T-helper 1 cell treated with Interleukin-12 subunit alpha and Interleukin-12 subunit beta and Interleukin-4 antibody, amounts not matched to agents 30 μg/mL and 1 μg/mL, for 36 hours (primary cell): ENCODE measurements around the gene FAM171A1.
"Not testable (repeated sequence)": the region's sequence is repeated elsewhere in the genome, so short reads cannot be mapped to it uniquely, and the experiment has no call there.

ENCODE experiments used
- H3K27ac Mint-ChIP-seq: one replicate; pipeline ENCODE4 v1.8.0; 2021; ENCODE audit warnings: mild to moderate bottlenecking, mixed read lengths
- H3K27me3 Mint-ChIP-seq: one replicate; pipeline ENCODE4 v1.8.0; 2021; ENCODE audit warnings: low read depth, mixed read lengths
- H3K36me3 Mint-ChIP-seq: one replicate; pipeline ENCODE4 v1.8.0; 2021; ENCODE audit warnings: low read depth, mixed read lengths
- H3K4me1 Mint-ChIP-seq: one replicate; pipeline ENCODE4 v1.8.0; 2021; ENCODE audit warnings: low read depth, mixed read lengths
- H3K4me3 Mint-ChIP-seq: one replicate; pipeline ENCODE4 v1.8.0; 2021; ENCODE audit warnings: mild to moderate bottlenecking, moderate library complexity, mixed read lengths
- H3K9me3 Mint-ChIP-seq: one replicate; pipeline ENCODE4 v1.8.0; 2021; ENCODE audit warnings: mixed read lengths

Gene FAM171A1

GRCh38 chr10:15370856-15371701 is at the start of gene FAM171A1:
TSS of gene FAM171A1 (minus strand) at chr10:15371289. CDS start at chr10:15371052, 237 bp downstream.
- no peaks in the 10 kb centered on the region for H3K9me3 Mint-ChIP-seq
- H3K27ac Mint-ChIP-seq, result peak within 1 kb of the TSS; percentile 55
- H3K4me1 Mint-ChIP-seq, result peaks cover 4% of the 10 kb centered on the region
- H3K36me3 Mint-ChIP-seq, result no peaks in the 10 kb centered on the region
- H3K4me3 Mint-ChIP-seq, result peak within 1 kb of the TSS; percentile 69
- peaks cover 73% of the 10 kb centered on the region for H3K27me3 Mint-ChIP-seq

DNA sequence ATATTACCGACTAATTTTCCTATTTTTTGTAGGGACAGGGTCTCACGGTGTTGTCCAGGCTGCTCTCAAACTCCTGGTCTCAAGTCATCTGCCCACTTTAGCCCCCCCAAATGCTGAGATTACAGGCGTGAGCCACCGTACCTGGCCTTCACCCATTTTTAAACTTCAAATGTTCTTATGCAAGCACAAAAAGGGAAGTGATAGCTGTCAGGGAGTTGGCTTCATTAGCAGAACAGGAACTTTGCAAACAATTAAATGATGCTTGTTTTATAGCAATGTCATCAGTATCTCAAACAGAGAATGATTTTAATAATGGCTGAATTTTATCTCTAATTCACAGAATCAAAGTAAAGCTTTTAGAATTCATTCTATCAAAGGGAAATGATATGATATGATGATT is 49.8 kb upstream of the FAM171A1 start:
- H3K4me1 Mint-ChIP-seq, result no peaks in the 10 kb centered on the region
- H3K36me3 Mint-ChIP-seq, result no peaks in the 10 kb centered on the region
- no peaks in the 10 kb centered on the region for H3K9me3 Mint-ChIP-seq
- no peak overlapping the region for H3K4me3 Mint-ChIP-seq
- peaks cover 4% of the 10 kb centered on the region for H3K27me3 Mint-ChIP-seq
- H3K27ac Mint-ChIP-seq, result no peak overlapping the region

- H3K36me3 Mint-ChIP-seq, result no peaks in the 10 kb centered on the region
- no peak overlapping the region for H3K4me3 Mint-ChIP-seq
Measured at GRCh38 chr10:15419279-15419874, 48.3 kb upstream of the FAM171A1 start.

GRCh38 chr10:15416034-15416433 is 44.9 kb upstream of the FAM171A1 start:
- no peak overlapping the region for H3K4me3 Mint-ChIP-seq
- H3K27me3 Mint-ChIP-seq, result peaks cover 4% of the 10 kb centered on the region
- no peaks in the 10 kb centered on the region for H3K9me3 Mint-ChIP-seq
- H3K27ac Mint-ChIP-seq, result no peak overlapping the region
- H3K4me1 Mint-ChIP-seq, result no peaks in the 10 kb centered on the region
- H3K36me3 Mint-ChIP-seq, result no peaks in the 10 kb centered on the region

More at GRCh38 chr10:15419279-15419874, 48.3 kb upstream of the FAM171A1 start:
- Mint-ChIP-seq H3K9me3 (no peaks in the 10 kb centered on the region), H3K4me1 (no peaks in the 10 kb centered on the region), H3K27me3 (peaks cover 4% of the 10 kb centered on the region), H3K27ac (no peak overlapping the region)

- Mint-ChIP-seq H3K4me1 (no peaks in the 10 kb centered on the region), H3K27ac (no peak overlapping the region), H3K27me3 (no peaks in the 10 kb centered on the region)
Measured at GRCh38 chr10:15411010-15411409, 39.9 kb upstream of the FAM171A1 start.

DNA sequence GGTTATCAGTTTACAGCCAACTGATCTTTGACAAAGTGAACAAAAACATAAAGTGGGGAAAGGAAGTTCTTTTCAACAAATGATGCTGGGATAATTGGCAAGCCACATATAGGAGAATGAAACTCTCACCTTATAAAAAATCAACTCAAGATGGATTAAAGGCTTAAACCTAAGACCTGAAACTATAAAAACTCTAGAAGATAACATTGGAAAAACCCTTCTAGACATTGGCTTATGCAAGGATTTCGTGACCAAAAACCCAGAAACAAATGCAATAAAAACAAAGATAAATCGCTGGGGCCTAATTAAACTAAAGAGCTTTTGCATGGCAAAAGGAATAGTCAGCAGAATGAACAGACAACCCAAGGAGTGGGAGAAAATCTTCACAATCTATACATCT is 38.3 kb upstream of the FAM171A1 start:
- H3K4me1 Mint-ChIP-seq, H3K27ac Mint-ChIP-seq, H3K4me3 Mint-ChIP-seq, H3K27me3 Mint-ChIP-seq, H3K36me3 Mint-ChIP-seq, H3K9me3 Mint-ChIP-seq: not testable (repeated sequence)

More at GRCh38 chr10:15411010-15411409, 39.9 kb upstream of the FAM171A1 start:
- Mint-ChIP-seq H3K36me3 (no peaks in the 10 kb centered on the region), H3K9me3 (no peaks in the 10 kb centered on the region), H3K4me3 (no peak overlapping the region)

DNA sequence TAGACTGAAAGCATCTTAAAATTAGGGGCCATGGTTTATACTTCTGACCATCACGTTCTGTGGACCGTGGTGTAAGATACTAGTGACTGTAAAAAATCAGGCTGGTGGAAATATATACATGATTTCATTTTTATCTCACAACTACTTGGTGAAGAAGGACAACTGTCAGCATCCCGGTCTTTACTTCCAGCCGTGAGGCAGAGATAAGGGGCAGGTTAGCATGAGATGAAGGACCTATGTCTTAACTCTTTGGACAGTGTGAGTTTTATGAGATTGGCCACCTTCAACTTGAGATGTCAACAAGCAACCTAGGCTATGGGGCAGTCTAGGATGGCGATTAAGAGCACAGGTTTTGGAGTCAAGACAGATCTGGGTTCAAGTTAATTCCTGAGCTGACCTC is 37.5 kb upstream of the FAM171A1 start:
- peaks cover 5% of the 10 kb centered on the region for H3K27me3 Mint-ChIP-seq
- no peaks in the 10 kb centered on the region for H3K36me3 Mint-ChIP-seq
- no peak overlapping the region for H3K27ac Mint-ChIP-seq
- no peaks in the 10 kb centered on the region for H3K4me1 Mint-ChIP-seq
- no peak overlapping the region for H3K4me3 Mint-ChIP-seq
- no peaks in the 10 kb centered on the region for H3K9me3 Mint-ChIP-seq

DNA sequence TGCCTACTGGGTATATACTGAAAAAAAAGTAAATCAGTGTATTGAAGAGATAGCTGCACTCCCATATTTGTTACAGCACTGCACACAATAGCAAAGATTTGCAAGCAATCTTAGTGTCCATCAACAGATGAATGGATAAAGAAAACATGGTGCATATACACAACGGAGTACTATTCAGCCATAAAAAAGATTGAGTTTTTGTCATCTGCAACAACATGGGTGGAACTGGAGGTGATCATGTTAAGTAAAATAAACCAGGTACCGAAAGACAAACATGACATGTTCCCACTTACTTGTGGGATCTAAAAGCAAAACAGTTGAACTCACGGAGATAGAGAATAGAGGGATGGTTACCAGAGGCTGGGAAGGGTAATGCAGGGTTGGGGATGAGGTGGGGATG is 34.2 kb upstream of the FAM171A1 start:
- no peak overlapping the region for H3K27ac Mint-ChIP-seq
- no peaks in the 10 kb centered on the region for H3K9me3 Mint-ChIP-seq
- peaks cover 11% of the 10 kb centered on the region for H3K27me3 Mint-ChIP-seq
- no peak overlapping the region for H3K4me3 Mint-ChIP-seq
- no peaks in the 10 kb centered on the region for H3K4me1 Mint-ChIP-seq
- H3K36me3 Mint-ChIP-seq, result no peaks in the 10 kb centered on the region

GRCh38 chr10:15401382-15401781 is 30.3 kb upstream of the FAM171A1 start:
- no peak overlapping the region for H3K27ac Mint-ChIP-seq
- H3K4me1 Mint-ChIP-seq, result no peaks in the 10 kb centered on the region
- peaks cover 4% of the 10 kb centered on the region for H3K9me3 Mint-ChIP-seq
- H3K36me3 Mint-ChIP-seq, result no peaks in the 10 kb centered on the region
- H3K27me3 Mint-ChIP-seq, result peaks cover 17% of the 10 kb centered on the region
- H3K4me3 Mint-ChIP-seq, result no peak overlapping the region

DNA sequence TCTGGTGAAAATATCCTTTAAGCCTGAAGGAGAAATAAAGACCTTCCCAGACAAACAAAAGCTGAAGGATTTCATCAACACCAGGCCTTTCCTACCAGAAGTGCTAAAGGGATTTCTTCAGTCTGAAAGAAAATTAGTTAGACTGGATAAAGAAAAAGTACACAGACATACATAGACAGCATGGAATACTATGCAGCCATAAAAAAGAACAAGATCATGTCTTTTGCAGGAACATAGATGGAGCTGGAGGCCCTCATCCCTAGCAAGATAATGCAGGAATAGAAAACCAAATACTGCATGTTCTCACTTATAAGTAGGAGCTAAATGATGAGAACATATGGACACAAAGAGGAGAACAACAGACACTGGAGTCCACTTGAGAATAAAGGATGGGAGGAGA is 29.4 kb upstream of the FAM171A1 start:
- H3K9me3 Mint-ChIP-seq, H3K36me3 Mint-ChIP-seq, H3K4me3 Mint-ChIP-seq, H3K27ac Mint-ChIP-seq, H3K4me1 Mint-ChIP-seq: not testable (repeated sequence)
- H3K27me3 Mint-ChIP-seq, result peaks cover 17% of the 10 kb centered on the region

GRCh38 chr10:15399060-15399661 is 28.1 kb upstream of the FAM171A1 start:
- Mint-ChIP-seq H3K27me3 (peaks cover 12% of the 10 kb centered on the region), H3K36me3 (no peaks in the 10 kb centered on the region), H3K4me3 (no peak overlapping the region), H3K9me3 (peaks cover 4% of the 10 kb centered on the region), H3K27ac (no peak overlapping the region), H3K4me1 (no peaks in the 10 kb centered on the region)

- Mint-ChIP-seq H3K4me1 (no peaks in the 10 kb centered on the region), H3K9me3 (peaks cover 4% of the 10 kb centered on the region), H3K36me3 (no peaks in the 10 kb centered on the region), H3K27ac (no peak overlapping the region), H3K27me3 (peaks cover 5% of the 10 kb centered on the region), H3K4me3 (no peak overlapping the region)
Measured at GRCh38 chr10:15395935-15396334, 24.8 kb upstream of the FAM171A1 start.

- no peaks in the 10 kb centered on the region for H3K9me3 Mint-ChIP-seq
- no peak overlapping the region for H3K27ac Mint-ChIP-seq
- no peaks in the 10 kb centered on the region for H3K27me3 Mint-ChIP-seq
- H3K36me3 Mint-ChIP-seq, result no peaks in the 10 kb centered on the region
- H3K4me1 Mint-ChIP-seq, result no peaks in the 10 kb centered on the region
- H3K4me3 Mint-ChIP-seq, result no peak overlapping the region
Measured at GRCh38 chr10:15393139-15393825, 22.2 kb upstream of the FAM171A1 start.

DNA sequence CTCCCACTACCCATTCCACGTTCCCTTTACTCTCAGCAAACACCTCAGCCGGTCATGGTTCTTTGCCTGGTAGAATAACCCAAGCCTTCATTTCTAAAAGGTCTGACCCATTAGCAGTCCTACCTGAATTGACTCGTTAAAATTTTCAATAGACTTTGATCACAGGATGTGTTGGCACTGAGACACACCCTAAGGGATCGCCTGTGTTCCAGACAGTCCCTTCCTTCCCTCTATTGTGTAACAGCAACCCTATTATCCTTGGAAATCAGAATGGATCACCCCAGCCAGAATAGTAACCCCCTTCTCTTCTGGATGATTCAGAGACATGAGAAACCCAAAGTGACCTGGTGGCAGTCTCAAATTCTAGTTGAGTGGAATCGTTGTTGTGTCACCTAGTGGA is 20.4 kb upstream of the FAM171A1 start:
- no peaks in the 10 kb centered on the region for H3K4me1 Mint-ChIP-seq
- H3K4me3 Mint-ChIP-seq, result no peak overlapping the region
- H3K27ac Mint-ChIP-seq, result no peak overlapping the region
- H3K27me3 Mint-ChIP-seq, result no peaks in the 10 kb centered on the region
- no peaks in the 10 kb centered on the region for H3K9me3 Mint-ChIP-seq
- no peaks in the 10 kb centered on the region for H3K36me3 Mint-ChIP-seq
